Liver (tissue), 9 donors: ENCODE measurements around the gene NHSL2. TPM values are rescaled to one million over a fixed set of nuclear protein-coding genes. Genes with fewer than 3 reads are reported as not detected.

ENCODE experiments used
- DNase-seq: peaks from one replicate; pipeline ENCODE4 v3.0.0-alpha.2; 2017; ENCODE audit warnings: low spot score
- H3K27ac ChIP-seq, 2 donors: one replicate each; pipeline ENCODE4 v1.7.0; 2013; ENCODE audit warnings: inconsistent platforms in 2 of 2, low read length in 2 of 2, control low read depth in 1 of 2, low read depth in 1 of 2, mild to moderate bottlenecking in 1 of 2
- H3K27me3 ChIP-seq, 4 donors: one replicate each; pipeline versions ENCODE4 v1.6.1 to v1.7.0; 2013; ENCODE audit warnings: low read length in 3 of 4, inconsistent platforms in 1 of 4, mild to moderate bottlenecking in 1 of 4, moderate library complexity in 1 of 4; ENCODE audit not compliant: control insufficient read depth in 4 of 4, insufficient read depth in 4 of 4
- H3K36me3 ChIP-seq, 4 donors: one replicate each; pipeline versions ENCODE4 v1.6.1 to v1.7.0; 2013; ENCODE audit warnings: low read length in 3 of 4, mild to moderate bottlenecking in 3 of 4, low read depth in 1 of 4, moderate library complexity in 1 of 4; ENCODE audit not compliant: control insufficient read depth in 4 of 4, insufficient read depth in 3 of 4
- H3K4me1 ChIP-seq, 4 donors: one replicate each; pipeline versions ENCODE4 v1.6.1 to v1.7.0; 2013; ENCODE audit warnings: low read length in 3 of 4, mild to moderate bottlenecking in 3 of 4, moderate library complexity in 1 of 4; ENCODE audit not compliant: control insufficient read depth in 4 of 4, insufficient read depth in 4 of 4
- H3K4me3 ChIP-seq, 3 donors: one replicate each; pipeline versions ENCODE4 v1.6.1 to v1.7.0; 2013; ENCODE audit warnings: low read length in 3 of 3, control low read depth in 1 of 3, low read depth in 1 of 3, mild to moderate bottlenecking in 1 of 3
- H3K9ac ChIP-seq, 2 donors: one replicate each; pipeline ENCODE4 v1.7.0; 2013; ENCODE audit warnings: low read length in 2 of 2, mild to moderate bottlenecking in 2 of 2, moderate library complexity in 2 of 2, control low read depth in 1 of 2, low read depth in 1 of 2
- H3K9me3 ChIP-seq, 4 donors: one replicate each; pipeline versions ENCODE4 v1.6.1 to v1.7.0; 2013; ENCODE audit warnings: low read length in 3 of 4; ENCODE audit not compliant: control insufficient read depth in 4 of 4
- CTCF ChIP-seq: fragments of 150-350 bp; IDR thresholded peaks from 2 replicates; pipeline ENCODE4 v1.5.1; 2017; ENCODE audit warnings: improper control_type of control experiment, low read depth, low read length; ENCODE audit not compliant: missing input control
- EGR1 ChIP-seq, 2 donors: IDR thresholded peaks; 2 replicates each; pipeline ENCODE4 v1.6.1; 2016 to 2018; ENCODE audit warnings: antibody characterized with exemption in 2 of 2, low read depth in 2 of 2
- FOXA1 ChIP-seq: IDR thresholded peaks from 2 replicates; pipeline ENCODE4 v1.6.1; 2016; ENCODE audit warnings: antibody characterized with exemption
- FOXA2 ChIP-seq: IDR thresholded peaks from 2 replicates; pipeline ENCODE4 v1.6.1; 2016; ENCODE audit warnings: antibody characterized with exemption
- GABPA ChIP-seq, 2 donors: IDR thresholded peaks in 1 of 2; conservative IDR thresholded peaks in 1 of 2; 2 replicates each; pipeline ENCODE4 v1.6.1; 2016; ENCODE audit warnings: antibody characterized with exemption in 2 of 2, mild to moderate bottlenecking in 1 of 2, moderate library complexity in 1 of 2
- HNF4A ChIP-seq, 2 donors: conservative IDR thresholded peaks; 2 replicates each; pipeline ENCODE4 v1.6.1; 2016; ENCODE audit warnings: antibody characterized with exemption in 2 of 2, mild to moderate bottlenecking in 2 of 2
- HNF4G ChIP-seq: IDR thresholded peaks from 2 replicates; pipeline ENCODE4 v1.6.1; 2016; ENCODE audit warnings: antibody characterized with exemption
- JUND ChIP-seq, 2 donors: IDR thresholded peaks; 2 replicates each; pipeline ENCODE4 v1.6.1; 2016; ENCODE audit warnings: antibody characterized with exemption in 2 of 2
- MAX ChIP-seq: IDR thresholded peaks from 2 replicates; pipeline ENCODE4 v1.6.1; 2016; ENCODE audit warnings: antibody characterized with exemption
- NR2F2 ChIP-seq: IDR thresholded peaks from 2 replicates; pipeline ENCODE4 v1.6.1; 2016; ENCODE audit warnings: antibody characterized with exemption
- RAD21 ChIP-seq, 2 donors: IDR thresholded peaks; 2 replicates each; pipeline ENCODE4 v1.6.1; 2016; ENCODE audit warnings: antibody characterized with exemption in 2 of 2, mild to moderate bottlenecking in 2 of 2
- REST ChIP-seq: IDR thresholded peaks from 2 replicates; pipeline ENCODE4 v1.6.1; 2016; ENCODE audit warnings: antibody characterized with exemption, mild to moderate bottlenecking
- RXRA ChIP-seq, 2 donors: IDR thresholded peaks; 2 replicates each; pipeline ENCODE4 v1.6.1; 2017 to 2018; ENCODE audit warnings: antibody characterized with exemption in 2 of 2, mild to moderate bottlenecking in 1 of 2
- SP1 ChIP-seq: IDR thresholded peaks from 2 replicates; pipeline ENCODE4 v1.6.1; 2018; ENCODE audit warnings: antibody characterized with exemption, mild to moderate bottlenecking
- TAF1 ChIP-seq: conservative IDR thresholded peaks from 2 replicates; pipeline ENCODE4 v1.6.1; 2016; ENCODE audit warnings: antibody characterized with exemption, mild to moderate bottlenecking
- YY1 ChIP-seq: IDR thresholded peaks from 2 replicates; pipeline ENCODE4 v1.6.1; 2016; ENCODE audit warnings: antibody characterized with exemption, mild to moderate bottlenecking
- ZBTB33 ChIP-seq: IDR thresholded peaks from 2 replicates; pipeline ENCODE4 v1.6.1; 2016; ENCODE audit warnings: antibody characterized with exemption
- WGBS: extraction: QIAGEN DNeasy Blood & Tissue Kit; methylation state at CpG from one replicate; pipeline ENCODE4 v1.1.7; 2013; 5-methylcytosine and 5-hydroxymethylcytosine counted together
- polyA plus RNA-seq, 2 donors: library from polyadenylated mRNA; stranded (reverse) in 1 of 2; unstranded in 1 of 2; fragments of 200-250 nt in 1 of 2; fragments of >200 nt in 1 of 2; fragmentation: Nextera tagmentation in 1 of 2; extraction: Ambion mirVana in 1 of 2; gene quantifications; one replicate each; pipeline versions ENCODE4 v1.2.1 to v1.2.3, GENCODE V29; 2013 to 2015
- total RNA-seq, 2 donors: library from RNA; depleted of rRNA; stranded (reverse); fragments of >200 nt; gene quantifications; one replicate each; pipeline ENCODE4 v1.2.3, GENCODE V29; 2014
- donor health status: healthy.
- donor health status: healthy.
- donor health status: healthy.
- donor health status: healthy.
- donor health status: healthy.

Gene NHSL2
- total and polyA plus RNA-seq, 4 donors, result 0.45 to 1.3 (median 1.1) TPM

GRCh38 chrX:72081605-72082320 is 171.1 kb downstream of the NHSL2 start:
- H3K9ac ChIP-seq, result no peak overlapping the region
- H3K27ac ChIP-seq, result no peak overlapping the region
- no peaks in the 10 kb centered on the region for H3K36me3 ChIP-seq
- no peaks in the 10 kb centered on the region for H3K9me3 ChIP-seq
- no peak for DNase-seq
- H3K4me3 ChIP-seq, result no peak overlapping the region
- WGBS, result 80% methylated on average over 12 of the region's 12 CpGs
- no peaks in the 10 kb centered on the region for H3K27me3 ChIP-seq
- TF ChIP-seq TAF1, result no peak
- no peak for TF ChIP-seq REST
- TF ChIP-seq YY1, result no peak
- no peak for TF ChIP-seq ZBTB33
- H3K4me1 ChIP-seq, result peaks cover 0 to 2% (median 0%) of the 10 kb centered on the region in 4 donors

- DNase-seq, result no peak
- Histone ChIP-seq H3K27me3 (no peaks in the 10 kb centered on the region), H3K4me1 (peaks cover 0 to 2% (median 0%) of the 10 kb centered on the region in 4 donors), H3K27ac (no peak overlapping the region), H3K4me3 (no peak overlapping the region), H3K9ac (no peak overlapping the region), H3K36me3 (no peaks in the 10 kb centered on the region), H3K9me3 (no peaks in the 10 kb centered on the region)
- 95% methylated on average over 2 of the region's 2 CpGs for WGBS
- TF ChIP-seq YY1, result no peak
- no peak for TF ChIP-seq HNF4G
- no peak for TF ChIP-seq FOXA2
- no peak for TF ChIP-seq TAF1
- no peak for TF ChIP-seq REST
- no peak for TF ChIP-seq EGR1 (IDR thresholded peaks at IDR 0.05; ENCODE audit: low read depth in 2 of 2)
- no peak for TF ChIP-seq FOXA1
- no peak for TF ChIP-seq MAX
- no peak for TF ChIP-seq ZBTB33
- no peak for TF ChIP-seq GABPA (IDR thresholded peaks at IDR 0.05 in 1 of 2, conservative IDR thresholded peaks at IDR 0.05 in 1 of 2)
- no peak for TF ChIP-seq RXRA (IDR thresholded peaks at IDR 0.05)
- TF ChIP-seq HNF4A (conservative IDR thresholded peaks at IDR 0.05), result no peak
- no peak for TF ChIP-seq SP1
- no peak for TF ChIP-seq RAD21 (IDR thresholded peaks at IDR 0.05)
- TF ChIP-seq NR2F2, result no peak
- no peak for TF ChIP-seq CTCF
- no peak for TF ChIP-seq JUND (IDR thresholded peaks at IDR 0.05)
Observed at GRCh38 chrX:72083291-72083690, 172.6 kb downstream of the NHSL2 start.
